WTC11 (cell line): ENCODE data around the gene SMYD1.
"Not testable (repeated sequence)": the region's sequence is repeated elsewhere in the genome, so short reads cannot be mapped to it uniquely, and the experiment has no call there.

Experiments
- FOXJ3 ChIP-seq: sonication (generic); formaldehyde crosslinking; IDR thresholded peaks from 2 replicates; pipeline ENCODE4 v1.9.0; 2021; ENCODE audit warnings: missing genetic modification reagents, mild to moderate bottlenecking, borderline replicate concordance
- NR2C2 ChIP-seq: sonication (generic); formaldehyde crosslinking; IDR thresholded peaks from 2 replicates; pipeline ENCODE4 v1.8.0; 2022; ENCODE audit warnings: mild to moderate bottlenecking, missing genetic modification reagents
- TEAD1 ChIP-seq: sonication (generic); formaldehyde crosslinking; IDR thresholded peaks from 2 replicates; pipeline ENCODE4 v1.8.0; 2022; ENCODE audit warnings: mild to moderate bottlenecking, missing genetic modification reagents
- TF ChIP-seq, protein P1 (sequence below): fragments of 200-600 bp; IDR thresholded peaks from 2 replicates; pipeline ENCODE4 v1.8.0; 2022; ENCODE audit warnings: antibody characterized with exemption

DNA sequence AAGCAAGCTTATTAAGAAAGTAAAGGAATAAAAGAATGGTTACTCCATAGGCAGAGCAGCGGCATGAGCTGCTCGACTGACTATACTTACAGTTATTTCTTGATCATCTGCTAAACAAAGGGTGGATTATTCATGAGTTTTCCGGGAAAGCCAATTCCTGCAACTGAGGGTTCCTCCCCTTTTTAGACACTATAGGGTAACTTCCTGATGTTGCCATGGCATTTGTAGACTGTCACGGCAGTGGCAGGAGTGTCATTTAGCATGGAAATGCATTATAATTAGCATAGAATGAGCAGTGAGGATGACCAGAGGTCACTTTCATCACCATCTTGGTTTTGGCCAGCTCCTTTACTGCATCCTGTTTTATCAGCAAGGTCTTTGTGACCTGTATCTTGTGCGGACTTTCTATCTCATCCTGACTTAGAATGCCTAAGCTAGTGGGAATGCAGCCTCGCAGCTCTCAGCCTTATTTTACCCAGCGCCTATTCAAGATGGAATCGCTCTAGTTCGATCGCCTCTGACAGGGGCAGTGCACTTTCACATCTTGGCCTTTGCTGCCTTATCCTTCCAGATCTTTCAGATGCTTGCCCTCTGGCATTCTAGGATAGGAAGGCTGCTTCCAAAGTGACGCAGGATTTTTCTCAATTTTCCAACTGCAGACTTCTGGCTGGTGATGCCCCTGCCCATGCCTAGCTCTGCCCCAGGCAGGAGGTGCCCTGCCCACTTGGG lies 49.4 kb upstream of the SMYD1 start:
- TF ChIP-seq TEAD1, NR2C2, FOXJ3 (CRISPR knock-in tag): not testable (repeated sequence)
- TF ChIP-seq, protein P1, sequence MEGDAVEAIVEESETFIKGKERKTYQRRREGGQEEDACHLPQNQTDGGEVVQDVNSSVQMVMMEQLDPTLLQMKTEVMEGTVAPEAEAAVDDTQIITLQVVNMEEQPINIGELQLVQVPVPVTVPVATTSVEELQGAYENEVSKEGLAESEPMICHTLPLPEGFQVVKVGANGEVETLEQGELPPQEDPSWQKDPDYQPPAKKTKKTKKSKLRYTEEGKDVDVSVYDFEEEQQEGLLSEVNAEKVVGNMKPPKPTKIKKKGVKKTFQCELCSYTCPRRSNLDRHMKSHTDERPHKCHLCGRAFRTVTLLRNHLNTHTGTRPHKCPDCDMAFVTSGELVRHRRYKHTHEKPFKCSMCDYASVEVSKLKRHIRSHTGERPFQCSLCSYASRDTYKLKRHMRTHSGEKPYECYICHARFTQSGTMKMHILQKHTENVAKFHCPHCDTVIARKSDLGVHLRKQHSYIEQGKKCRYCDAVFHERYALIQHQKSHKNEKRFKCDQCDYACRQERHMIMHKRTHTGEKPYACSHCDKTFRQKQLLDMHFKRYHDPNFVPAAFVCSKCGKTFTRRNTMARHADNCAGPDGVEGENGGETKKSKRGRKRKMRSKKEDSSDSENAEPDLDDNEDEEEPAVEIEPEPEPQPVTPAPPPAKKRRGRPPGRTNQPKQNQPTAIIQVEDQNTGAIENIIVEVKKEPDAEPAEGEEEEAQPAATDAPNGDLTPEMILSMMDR: not testable (repeated sequence)
